GM19239 (cell line): ENCODE measurements around the gene ADCY5.

ENCODE experiments used
- DNase-seq: peaks from one replicate; pipeline ENCODE4 v3.0.0; 2011; ENCODE audit warnings: low spot score; ENCODE audit not compliant: insufficient read length
- FAIRE-seq: peaks from 2 replicates; lab custom pipeline; 2011; peaks lifted over from hg19 to GRCh38; lab: Jason Lieb, UNC

The ADCY5 gene

GRCh38 chr3:123390865-123391600 lies 57.9 kb downstream of the ADCY5 start:
- no peak for DNase-seq
- FAIRE-seq, result no peak

GRCh38 chr3:123389628-123389918 lies 59.3 kb downstream of the ADCY5 start:
- no peak for FAIRE-seq
- no peak for DNase-seq

GRCh38 chr3:123388811-123389627 lies 59.9 kb downstream of the ADCY5 start:
- DNase-seq, result no peak
- no peak for FAIRE-seq

- FAIRE-seq (no peak), DNase-seq (no peak)
Measured at GRCh38 chr3:123388042-123388441, 60.8 kb downstream of the ADCY5 start.

GRCh38 chr3:123387532-123387931 lies 61.4 kb downstream of the ADCY5 start:
- FAIRE-seq (no peak), DNase-seq (no peak)

GRCh38 chr3:123386477-123387040 lies 62.3 kb downstream of the ADCY5 start:
- FAIRE-seq, result no peak
- no peak for DNase-seq

GRCh38 chr3:123385981-123386380 lies 62.9 kb downstream of the ADCY5 start:
- DNase-seq (no peak), FAIRE-seq (no peak)

GRCh38 chr3:123385499-123385898 lies 63.4 kb downstream of the ADCY5 start:
- DNase-seq (no peak), FAIRE-seq (no peak)

- DNase-seq (no peak), FAIRE-seq (no peak)
Measured at GRCh38 chr3:123385001-123385401, 63.9 kb downstream of the ADCY5 start.

GRCh38 chr3:123384256-123384655 lies 64.6 kb downstream of the ADCY5 start:
- no peak for FAIRE-seq
- no peak for DNase-seq

GRCh38 chr3:123383091-123384053 lies 65.5 kb downstream of the ADCY5 start:
- no peak for DNase-seq
- no peak for FAIRE-seq

- FAIRE-seq (no peak), DNase-seq (no peak)
Measured at GRCh38 chr3:123380261-123380660, 68.6 kb downstream of the ADCY5 start.

- no peak for FAIRE-seq
- DNase-seq, result no peak
Measured at GRCh38 chr3:123379041-123379830, 69.7 kb downstream of the ADCY5 start.

GRCh38 chr3:123378409-123378915 lies 70.4 kb downstream of the ADCY5 start:
- FAIRE-seq (no peak), DNase-seq (no peak)

- DNase-seq (no peak), FAIRE-seq (no peak)
Measured at GRCh38 chr3:123377243-123377740, 71.6 kb downstream of the ADCY5 start.

- no peak for DNase-seq
Measured at GRCh38 chr3:123376451-123377242, 72.2 kb downstream of the ADCY5 start.

GRCh38 chr3:123375014-123375940 lies 73.6 kb downstream of the ADCY5 start:
- DNase-seq (no peak), FAIRE-seq (no peak)

More at GRCh38 chr3:123376451-123377242, 72.2 kb downstream of the ADCY5 start:
- no peak for FAIRE-seq
